HEK293 (cell line): ENCODE results near the gene MTCL1.

Experiments
- CTCF ChIA-PET: fragments of 350-600 bp; formaldehyde crosslinking; extraction: SDS; loops from one replicate; lab custom pipeline; 2021; ENCODE audit warnings: antibody characterized with exemption; lab: Yijun Ruan, JAX
- POLR2A ChIA-PET: fragments of 300-600 bp; formaldehyde crosslinking; extraction: SDS; loops from one replicate; lab custom pipeline; 2020; ENCODE audit warnings: antibody characterized with exemption, inconsistent platforms; lab: Yijun Ruan, JAX
- H3K27ac ChIP-seq: fragments of 200-500 bp; sonication (Bioruptor generic); 2 replicates; pipeline ENCODE4 v1.5.1; 2014; ENCODE audit warnings: low read depth, low read length, control low read depth, inconsistent platforms; ENCODE audit errors: extremely low read depth
- H3K36me3 ChIP-seq, 2 experiments: fragments of 200-500 bp in 1 of 2; sonication (Bioruptor generic) in 1 of 2; 1 replicate in 1 of 2; 2 replicates in 1 of 2; pipeline ENCODE4 v1.5.1; 2014 to 2017; ENCODE audit warnings: inconsistent platforms in 2 of 2, low read length in 2 of 2; ENCODE audit not compliant: control insufficient read depth in 2 of 2, insufficient read depth in 1 of 2
- H3K4me1 ChIP-seq: fragments of 200-500 bp; sonication (Bioruptor generic); 2 replicates; pipeline ENCODE4 v1.5.1; 2014; ENCODE audit warnings: mild to moderate bottlenecking, low read length, inconsistent platforms; ENCODE audit not compliant: control insufficient read depth, insufficient read depth
- H3K4me3 ChIP-seq: 2 replicates; pipeline ENCODE4 v1.5.1; 2011; ENCODE audit warnings: low read depth, mild to moderate bottlenecking, control low read depth, low read length, moderate library complexity
- H3K9me3 ChIP-seq: fragments of 200-500 bp; sonication (Bioruptor generic); 2 replicates; pipeline ENCODE4 v1.5.1; 2014; ENCODE audit warnings: low read depth, low read length, inconsistent platforms; ENCODE audit not compliant: control insufficient read depth, insufficient read depth
- HOXA7 ChIP-seq: sonication (generic); formaldehyde crosslinking; IDR thresholded peaks from 2 replicates; pipeline ENCODE4 v1.8.1; 2022; ENCODE audit warnings: missing genetic modification reagents, borderline replicate concordance
- HOXD13 ChIP-seq: sonication (generic); formaldehyde crosslinking; IDR thresholded peaks from 2 replicates; pipeline ENCODE4 v1.8.0; 2022; ENCODE audit warnings: missing genetic modification reagents, borderline replicate concordance
- SP3 ChIP-seq: fragments of 450-650 bp; formaldehyde crosslinking; IDR thresholded peaks from 2 replicates; pipeline ENCODE4 v1.5.1; 2016; ENCODE audit warnings: missing biosample characterization, missing genetic modification characterization
- ZBTB48 ChIP-seq: fragments of 450-650 bp; formaldehyde crosslinking; IDR thresholded peaks from 2 replicates; pipeline ENCODE4 v1.5.1; 2016; ENCODE audit warnings: missing biosample characterization, missing genetic modification characterization
- ZFP3 ChIP-seq: fragments of 450-650 bp; formaldehyde crosslinking; IDR thresholded peaks from 2 replicates; pipeline ENCODE4 v1.5.1; 2016; ENCODE audit warnings: low read depth, missing biosample characterization, missing genetic modification characterization
- ZFP69B ChIP-seq: fragments of 450-650 bp; formaldehyde crosslinking; IDR thresholded peaks from 2 replicates; pipeline ENCODE4 v1.5.1; 2016; ENCODE audit warnings: missing biosample characterization, missing genetic modification characterization
- ZNF121 ChIP-seq: fragments of 450-650 bp; formaldehyde crosslinking; IDR thresholded peaks from 2 replicates; pipeline ENCODE4 v1.5.1; 2016; ENCODE audit warnings: missing biosample characterization, missing genetic modification characterization
- ZNF202 ChIP-seq: fragments of 450-650 bp; formaldehyde crosslinking; IDR thresholded peaks from 2 replicates; pipeline ENCODE4 v1.5.1; 2016; ENCODE audit warnings: missing biosample characterization, missing genetic modification characterization, borderline replicate concordance
- ZNF239 ChIP-seq: fragments of 450-650 bp; formaldehyde crosslinking; IDR thresholded peaks from 2 replicates; pipeline ENCODE4 v1.5.1; 2016; ENCODE audit warnings: missing biosample characterization, missing genetic modification characterization
- ZNF266 ChIP-seq: fragments of 450-650 bp; formaldehyde crosslinking; IDR thresholded peaks from 2 replicates; pipeline ENCODE4 v1.5.1; 2016; ENCODE audit warnings: missing biosample characterization, missing genetic modification characterization, low read depth
- ZNF571 ChIP-seq: fragments of 450-650 bp; formaldehyde crosslinking; IDR thresholded peaks from 2 replicates; pipeline ENCODE4 v1.5.0; 2017; ENCODE audit warnings: missing biosample characterization, missing genetic modification characterization
- ZNF623 ChIP-seq: fragments of 450-650 bp; formaldehyde crosslinking; IDR thresholded peaks from 2 replicates; pipeline ENCODE4 v1.5.1; 2016; ENCODE audit warnings: missing biosample characterization, missing genetic modification characterization
- ZNF658 ChIP-seq: fragments of 450-650 bp; formaldehyde crosslinking; IDR thresholded peaks from 2 replicates; pipeline ENCODE4; 2016; ENCODE audit warnings: missing biosample characterization, missing genetic modification characterization
- ZNF670 ChIP-seq: fragments of 450-650 bp; formaldehyde crosslinking; IDR thresholded peaks from 2 replicates; pipeline ENCODE4 v1.5.1; 2016; ENCODE audit warnings: missing biosample characterization, missing genetic modification characterization, low read depth
- ZNF677 ChIP-seq: fragments of 450-650 bp; IDR thresholded peaks from 2 replicates; pipeline ENCODE4 v1.5.0; 2018; ENCODE audit warnings: missing biosample characterization, mild to moderate bottlenecking, missing genetic modification characterization, moderate library complexity
- ZNF707 ChIP-seq: fragments of 450-650 bp; formaldehyde crosslinking; IDR thresholded peaks from 2 replicates; pipeline ENCODE4 v1.5.1; 2016; ENCODE audit warnings: missing biosample characterization, missing genetic modification characterization
- TF ChIP-seq, protein P1 (sequence below): fragments of 450-650 bp; formaldehyde crosslinking; IDR thresholded peaks from 2 replicates; pipeline ENCODE4 v1.5.1; 2016; ENCODE audit warnings: missing biosample characterization, missing genetic modification characterization
- TF ChIP-seq, protein P2 (sequence below): fragments of 450-650 bp; formaldehyde crosslinking; IDR thresholded peaks from 2 replicates; pipeline ENCODE4 v1.5.1; 2016; ENCODE audit warnings: missing biosample characterization, missing genetic modification characterization
- TF ChIP-seq, protein P3 (sequence below): fragments of 450-650 bp; formaldehyde crosslinking; IDR thresholded peaks from 2 replicates; pipeline ENCODE4 v1.5.1; 2016; ENCODE audit warnings: missing biosample characterization, missing genetic modification characterization
- TF ChIP-seq, protein P4 (sequence below): sonication (generic); formaldehyde crosslinking; IDR thresholded peaks from 2 replicates; pipeline ENCODE4 v1.8.1; 2022; ENCODE audit warnings: mild to moderate bottlenecking, moderate library complexity, missing genetic modification reagents
- TF ChIP-seq, protein P5 (sequence below): fragments of 450-650 bp; formaldehyde crosslinking; IDR thresholded peaks from 2 replicates; pipeline ENCODE4 v1.5.1; 2016; ENCODE audit warnings: missing biosample characterization, missing genetic modification characterization

The MTCL1 gene

DNA sequence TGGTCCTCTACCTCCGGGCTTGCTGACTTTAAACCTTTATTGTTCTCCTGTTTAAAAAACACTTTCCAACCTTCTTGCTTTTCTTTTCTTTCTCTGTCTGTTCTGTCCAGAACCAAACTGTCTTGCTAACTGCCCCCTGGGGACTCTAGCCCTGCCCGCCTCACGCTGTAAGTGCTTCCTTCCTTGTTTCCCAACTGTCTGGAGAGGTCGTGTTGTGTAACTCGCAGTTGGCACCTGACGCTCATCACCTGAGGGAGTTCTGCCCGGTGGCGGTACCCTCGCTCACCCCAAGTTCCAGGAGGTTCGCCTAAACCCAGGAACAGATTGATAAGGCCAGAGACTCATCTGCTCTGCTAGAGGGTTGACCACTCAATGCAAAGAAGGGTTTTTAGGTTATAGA lies 123.4 kb downstream of the MTCL1 start:
- Histone ChIP-seq H3K36me3 (peaks cover 0 to 22% of the 10 kb centered on the region in 2 experiments; a peak in 1 of 3 replicates), H3K27ac (no peak overlapping the region), H3K9me3 (no peaks in the 10 kb centered on the region), H3K4me3 (no peak overlapping the region), H3K4me1 (no peaks in the 10 kb centered on the region)
- no peak for TF ChIP-seq ZNF266
- TF ChIP-seq, protein P1, sequence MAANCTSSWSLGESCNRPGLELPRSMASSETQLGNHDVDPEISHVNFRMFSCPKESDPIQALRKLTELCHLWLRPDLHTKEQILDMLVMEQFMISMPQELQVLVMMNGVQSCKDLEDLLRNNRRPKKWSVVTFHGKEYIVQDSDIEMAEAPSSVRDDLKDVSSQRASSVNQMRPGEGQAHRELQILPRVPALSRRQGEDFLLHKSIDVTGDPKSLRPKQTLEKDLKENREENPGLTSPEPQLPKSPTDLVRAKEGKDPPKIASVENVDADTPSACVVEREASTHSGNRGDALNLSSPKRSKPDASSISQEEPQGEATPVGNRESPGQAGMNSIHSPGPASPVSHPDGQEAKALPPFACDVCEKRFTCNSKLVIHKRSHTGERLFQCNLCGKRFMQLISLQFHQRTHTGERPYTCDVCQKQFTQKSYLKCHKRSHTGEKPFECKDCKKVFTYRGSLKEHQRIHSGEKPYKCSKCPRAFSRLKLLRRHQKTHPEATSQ (tag by site-specific recombination), result no peak
- TF ChIP-seq ZNF670, result no peak
- no peak for TF ChIP-seq HOXA7 (CRISPR knock-in tag)
- no peak for TF ChIP-seq ZNF121 (tag by site-specific recombination)
- TF ChIP-seq SP3 (tag by site-specific recombination), result no peak
- ChIA-PET POLR2A (no interaction called here), CTCF (no interaction called here)

DNA sequence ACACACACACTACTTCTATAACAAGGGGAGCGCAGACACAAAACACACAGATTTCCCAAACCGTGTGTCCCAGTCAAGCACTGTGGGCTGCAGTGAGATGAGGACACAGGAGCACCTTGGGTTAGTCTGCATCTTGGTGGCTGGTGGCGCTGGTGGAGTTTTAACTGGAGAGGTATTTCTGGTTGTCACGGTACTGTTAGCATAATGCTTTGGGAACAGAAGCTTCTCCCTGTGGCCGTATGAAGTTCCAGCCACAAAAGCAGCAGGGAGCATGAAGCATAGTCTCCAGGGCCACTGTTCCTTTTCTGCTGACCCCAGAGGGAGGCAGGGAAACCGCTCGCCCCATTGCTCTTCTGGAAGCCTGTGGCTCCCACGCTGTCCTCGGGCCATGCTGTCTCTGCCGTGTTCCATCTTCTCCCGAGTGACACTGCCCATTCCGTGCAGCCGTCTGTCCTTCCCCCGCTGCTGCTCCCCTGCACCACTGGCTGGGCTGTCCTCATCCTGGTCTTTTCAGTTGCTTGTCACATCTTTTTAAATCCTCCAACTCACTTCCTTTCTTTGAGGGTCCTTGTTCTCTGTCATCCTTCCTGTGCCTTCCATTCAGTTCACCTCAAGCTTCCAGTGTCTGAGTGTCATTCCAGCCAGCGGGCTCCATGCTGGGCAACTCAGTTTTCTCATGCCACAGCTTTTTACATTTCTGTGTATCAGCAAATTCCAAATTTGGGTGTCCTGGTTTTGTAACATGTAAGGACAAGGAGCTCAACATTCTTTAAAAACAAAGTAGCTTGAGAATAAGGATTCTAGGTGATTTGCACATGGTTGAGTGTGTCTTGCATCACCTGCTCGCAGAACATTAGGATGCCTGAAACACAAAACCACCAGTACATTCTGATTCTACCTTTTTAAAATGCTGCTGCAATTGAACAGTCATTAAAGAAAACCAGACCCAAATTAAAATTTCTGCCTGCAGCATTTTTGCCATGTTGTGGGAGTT lies 125.0 kb downstream of the MTCL1 start:
- no peak overlapping the region for H3K27ac ChIP-seq
- no peaks in the 10 kb centered on the region for H3K4me1 ChIP-seq
- H3K4me3 ChIP-seq, result no peak overlapping the region
- H3K9me3 ChIP-seq, result no peaks in the 10 kb centered on the region
- ChIA-PET POLR2A (no interaction called here), CTCF (interaction anchor here (0.6 to 1.4 kb wide), 4 partner anchors 9 to 157 kb away, joined by 3 to 4 read pairs (median 4); no protein-coding TSS in a partner anchor)
- H3K36me3 ChIP-seq, result peaks cover 0 to 6% of the 10 kb centered on the region in 2 experiments; a peak in 1 of 3 replicates
- TF ChIP-seq ZFP69B (tag by site-specific recombination), result no peak
- TF ChIP-seq, protein P2, sequence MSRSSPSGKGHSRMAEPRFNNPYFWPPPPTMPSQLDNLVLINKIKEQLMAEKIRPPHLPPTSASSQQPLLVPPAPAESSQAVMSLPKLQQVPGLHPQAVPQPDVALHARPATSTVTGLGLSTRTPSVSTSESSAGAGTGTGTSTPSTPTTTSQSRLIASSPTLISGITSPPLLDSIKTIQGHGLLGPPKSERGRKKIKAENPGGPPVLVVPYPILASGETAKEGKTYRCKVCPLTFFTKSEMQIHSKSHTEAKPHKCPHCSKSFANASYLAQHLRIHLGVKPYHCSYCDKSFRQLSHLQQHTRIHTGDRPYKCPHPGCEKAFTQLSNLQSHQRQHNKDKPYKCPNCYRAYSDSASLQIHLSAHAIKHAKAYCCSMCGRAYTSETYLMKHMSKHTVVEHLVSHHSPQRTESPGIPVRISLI (tag by site-specific recombination), result no peak
- no peak for TF ChIP-seq ZBTB48 (tag by site-specific recombination)
- no peak for TF ChIP-seq ZNF658 (tag by site-specific recombination)
- TF ChIP-seq ZFP3 (tag by site-specific recombination), result no peak
- TF ChIP-seq, protein P3, sequence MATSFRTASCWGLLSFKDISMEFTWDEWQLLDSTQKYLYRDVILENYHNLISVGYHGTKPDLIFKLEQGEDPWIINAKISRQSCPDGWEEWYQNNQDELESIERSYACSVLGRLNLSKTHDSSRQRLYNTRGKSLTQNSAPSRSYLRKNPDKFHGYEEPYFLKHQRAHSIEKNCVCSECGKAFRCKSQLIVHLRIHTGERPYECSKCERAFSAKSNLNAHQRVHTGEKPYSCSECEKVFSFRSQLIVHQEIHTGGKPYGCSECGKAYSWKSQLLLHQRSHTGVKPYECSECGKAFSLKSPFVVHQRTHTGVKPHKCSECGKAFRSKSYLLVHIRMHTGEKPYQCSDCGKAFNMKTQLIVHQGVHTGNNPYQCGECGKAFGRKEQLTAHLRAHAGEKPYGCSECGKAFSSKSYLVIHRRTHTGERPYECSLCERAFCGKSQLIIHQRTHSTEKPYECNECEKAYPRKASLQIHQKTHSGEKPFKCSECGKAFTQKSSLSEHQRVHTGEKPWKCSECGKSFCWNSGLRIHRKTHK, result no peak
- TF ChIP-seq HOXD13 (CRISPR knock-in tag), result no peak
- TF ChIP-seq, protein P4, sequence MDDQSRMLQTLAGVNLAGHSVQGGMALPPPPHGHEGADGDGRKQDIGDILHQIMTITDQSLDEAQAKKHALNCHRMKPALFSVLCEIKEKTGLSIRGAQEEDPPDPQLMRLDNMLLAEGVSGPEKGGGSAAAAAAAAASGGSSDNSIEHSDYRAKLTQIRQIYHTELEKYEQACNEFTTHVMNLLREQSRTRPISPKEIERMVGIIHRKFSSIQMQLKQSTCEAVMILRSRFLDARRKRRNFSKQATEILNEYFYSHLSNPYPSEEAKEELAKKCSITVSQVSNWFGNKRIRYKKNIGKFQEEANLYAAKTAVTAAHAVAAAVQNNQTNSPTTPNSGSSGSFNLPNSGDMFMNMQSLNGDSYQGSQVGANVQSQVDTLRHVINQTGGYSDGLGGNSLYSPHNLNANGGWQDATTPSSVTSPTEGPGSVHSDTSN (CRISPR knock-in tag), result no peak

DNA sequence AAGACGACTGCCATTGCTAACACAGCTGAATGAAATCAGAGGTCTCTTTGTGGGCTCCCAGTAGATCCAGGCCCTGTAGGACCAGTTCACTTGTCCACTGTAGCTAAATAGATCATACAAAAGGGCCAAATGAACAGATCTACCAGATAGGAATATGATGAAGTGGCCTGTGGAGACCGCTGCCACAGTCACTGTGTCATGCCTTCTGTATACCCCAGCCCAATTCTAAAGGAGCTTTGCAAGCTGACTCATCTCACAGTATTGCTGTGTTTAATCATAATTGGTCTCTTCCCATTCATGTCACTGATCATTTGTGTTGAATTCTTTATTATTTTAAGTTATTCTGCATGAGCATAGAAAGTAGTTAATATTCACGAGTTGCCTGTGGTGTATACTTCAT lies 125.8 kb downstream of the MTCL1 start:
- no peaks in the 10 kb centered on the region for H3K9me3 ChIP-seq
- no peaks in the 10 kb centered on the region for H3K36me3 ChIP-seq
- no peaks in the 10 kb centered on the region for H3K4me1 ChIP-seq
- H3K27ac ChIP-seq, result no peak overlapping the region
- ChIA-PET CTCF (interaction anchor here (0.6 to 1.4 kb wide), 4 partner anchors 8 to 156 kb away, joined by 3 to 4 read pairs (median 4); no protein-coding TSS in a partner anchor), POLR2A (no interaction called here)
- no peak overlapping the region for H3K4me3 ChIP-seq
- TF ChIP-seq ZNF202 (tag by site-specific recombination) (no peak), ZNF571 (tag by site-specific recombination) (no peak), ZNF677 (tag by site-specific recombination) (no peak), ZNF707 (no peak), ZNF623 (no peak), ZNF239 (tag by site-specific recombination) (no peak)
- TF ChIP-seq, protein P5, sequence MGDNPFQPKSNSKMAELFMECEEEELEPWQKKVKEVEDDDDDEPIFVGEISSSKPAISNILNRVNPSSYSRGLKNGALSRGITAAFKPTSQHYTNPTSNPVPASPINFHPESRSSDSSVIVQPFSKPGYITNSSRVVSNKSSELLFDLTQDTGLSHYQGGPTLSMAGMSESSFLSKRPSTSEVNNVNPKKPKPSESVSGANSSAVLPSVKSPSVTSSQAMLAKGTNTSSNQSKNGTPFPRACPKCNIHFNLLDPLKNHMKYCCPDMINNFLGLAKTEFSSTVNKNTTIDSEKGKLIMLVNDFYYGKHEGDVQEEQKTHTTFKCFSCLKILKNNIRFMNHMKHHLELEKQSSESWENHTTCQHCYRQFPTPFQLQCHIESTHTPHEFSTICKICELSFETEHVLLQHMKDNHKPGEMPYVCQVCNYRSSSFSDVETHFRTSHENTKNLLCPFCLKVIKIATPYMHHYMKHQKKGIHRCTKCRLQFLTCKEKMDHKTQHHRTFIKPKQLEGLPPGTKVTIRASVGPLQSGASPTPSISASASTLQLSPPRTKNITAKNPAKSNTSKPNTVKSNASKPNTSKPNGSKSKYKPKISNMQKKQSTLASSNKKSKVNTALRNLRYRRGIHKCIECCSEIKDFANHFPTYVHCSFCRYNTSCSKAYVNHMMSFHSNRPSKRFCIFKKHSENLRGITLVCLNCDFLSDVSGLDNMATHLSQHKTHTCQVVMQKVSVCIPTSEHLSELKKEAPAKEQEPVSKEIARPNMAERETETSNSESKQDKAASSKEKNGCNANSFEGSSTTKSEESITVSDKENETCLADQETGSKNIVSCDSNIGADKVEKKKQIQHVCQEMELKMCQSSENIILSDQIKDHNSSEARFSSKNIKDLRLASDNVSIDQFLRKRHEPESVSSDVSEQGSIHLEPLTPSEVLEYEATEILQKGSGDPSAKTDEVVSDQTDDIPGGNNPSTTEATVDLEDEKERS (tag by site-specific recombination), result no peak
